Smooth muscle cell (in vitro differentiated cells): ENCODE results near the gene HAUS7. TPM values are rescaled to one million over a fixed set of nuclear protein-coding genes. Genes with fewer than 3 reads are reported as not detected.

ENCODE experiments used
- DNase-seq: peaks from one replicate; lab custom pipeline; 2025; ENCODE audit not compliant: unreplicated experiment; lab: John Stamatoyannopoulos, UW
- H2AFZ ChIP-seq: fragments of 200-600 bp; sonication (generic); 2 replicates; pipeline ENCODE4 v1.6.0; 2016; ENCODE audit warnings: antibody characterized with exemption, low read depth, mild to moderate bottlenecking
- H3F3A ChIP-seq: fragments of 200-600 bp; sonication (generic); 2 replicates; pipeline ENCODE4 v1.6.0; 2017; ENCODE audit warnings: antibody characterized with exemption, low read depth
- H3K27ac ChIP-seq: fragments of 200-600 bp; sonication (generic); 2 replicates; pipeline ENCODE4 v1.5.1; 2016; ENCODE audit warnings: low read depth, mild to moderate bottlenecking
- H3K27me3 ChIP-seq: fragments of 200-600 bp; sonication (generic); 2 replicates; pipeline ENCODE4 v1.6.1; 2016; ENCODE audit warnings: low read depth, mild to moderate bottlenecking
- H3K36me3 ChIP-seq: fragments of 200-600 bp; sonication (generic); 2 replicates; pipeline ENCODE4 v1.5.1; 2016; ENCODE audit warnings: low read depth
- H3K4me1 ChIP-seq: fragments of 200-600 bp; sonication (generic); 2 replicates; pipeline ENCODE4 v1.5.1; 2016; ENCODE audit warnings: low read depth
- H3K4me2 ChIP-seq: fragments of 200-600 bp; sonication (generic); 2 replicates; pipeline ENCODE4 v1.6.0; 2016; ENCODE audit warnings: mild to moderate bottlenecking
- H3K4me3 ChIP-seq: fragments of 200-600 bp; sonication (generic); 2 replicates; pipeline ENCODE4 v1.5.1; 2016; ENCODE audit warnings: mild to moderate bottlenecking
- H3K79me2 ChIP-seq: fragments of 200-600 bp; sonication (generic); 2 replicates; pipeline ENCODE4 v1.6.0; 2016; ENCODE audit warnings: low read depth, mild to moderate bottlenecking
- H3K9ac ChIP-seq: fragments of 200-600 bp; sonication (generic); 2 replicates; pipeline ENCODE4 v1.6.0; 2016; ENCODE audit warnings: low read depth
- H3K9me3 ChIP-seq: fragments of 200-600 bp; sonication (generic); replicated peaks from 2 replicates; pipeline ENCODE4 v1.5.1; 2016; ENCODE audit warnings: low read depth
- H4K20me1 ChIP-seq: fragments of 200-600 bp; sonication (generic); 2 replicates; pipeline ENCODE4 v1.6.0; 2016; ENCODE audit warnings: low read depth
- WGBS: methylation state at CpG from one replicate; pipeline ENCODE4 v1.1.7; 2016; ENCODE audit warnings: low lambda C conversion rate; 5-methylcytosine and 5-hydroxymethylcytosine counted together
- polyA plus RNA-seq: library from polyadenylated mRNA; unstranded; fragments of >200 nt; fragmentation: Nextera tagmentation; extraction: Ambion mirVana; gene quantifications from 2 replicates; pipeline ENCODE4 v1.2.1, GENCODE V29; 2016
- total RNA-seq: library from RNA; depleted of rRNA; stranded (reverse); fragments of >200 nt; gene quantifications from 2 replicates; pipeline ENCODE4 v1.2.3, GENCODE V29; 2014
- TF ChIP-seq, protein P1 (sequence below): fragments of 200-600 bp; sonication (generic); IDR thresholded peaks from 2 replicates; pipeline ENCODE4 v1.5.1; 2017; ENCODE audit warnings: borderline replicate concordance, mild to moderate bottlenecking, antibody characterized with exemption; ENCODE audit not compliant: insufficient read depth, poor library complexity, severe bottlenecking

The HAUS7 gene
- total and polyA plus RNA-seq, 2 experiments from 2014 or later: 18.5 to 27.4 TPM

DNA sequence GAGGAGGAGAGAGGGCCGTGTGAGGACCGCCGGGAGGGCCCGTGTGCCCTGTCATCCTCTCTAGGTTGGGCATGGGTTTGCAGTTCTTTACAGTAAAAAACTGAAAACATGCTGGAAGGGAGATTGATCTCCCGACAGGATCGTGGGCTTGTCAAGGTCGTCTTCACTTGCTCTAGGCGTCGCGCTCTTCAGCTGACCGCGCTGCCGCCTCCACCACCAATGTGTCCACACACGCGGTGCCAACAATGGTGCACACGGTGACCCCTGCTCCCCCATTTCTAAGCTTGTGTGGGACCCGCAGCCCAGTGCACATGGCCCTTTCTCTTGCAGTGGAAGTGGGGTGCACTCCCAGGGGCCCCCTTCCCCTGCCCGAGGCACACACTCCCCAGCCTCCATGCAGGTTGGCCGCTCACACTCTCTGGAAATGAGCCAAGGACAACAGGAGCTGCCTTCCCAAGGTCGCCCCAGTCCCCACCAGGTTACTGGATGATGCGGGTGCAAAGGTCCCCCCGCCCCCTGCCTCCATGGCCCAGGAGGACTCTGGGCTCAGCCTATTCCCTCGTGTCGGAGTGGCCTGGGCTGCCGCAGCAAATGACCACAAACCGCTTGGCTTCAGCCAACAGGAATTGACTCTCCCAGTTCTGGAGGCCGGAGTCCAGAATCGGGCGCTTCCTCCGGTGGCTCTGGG lies 60.8 kb downstream of the HAUS7 start:
- TF ChIP-seq, protein P1, sequence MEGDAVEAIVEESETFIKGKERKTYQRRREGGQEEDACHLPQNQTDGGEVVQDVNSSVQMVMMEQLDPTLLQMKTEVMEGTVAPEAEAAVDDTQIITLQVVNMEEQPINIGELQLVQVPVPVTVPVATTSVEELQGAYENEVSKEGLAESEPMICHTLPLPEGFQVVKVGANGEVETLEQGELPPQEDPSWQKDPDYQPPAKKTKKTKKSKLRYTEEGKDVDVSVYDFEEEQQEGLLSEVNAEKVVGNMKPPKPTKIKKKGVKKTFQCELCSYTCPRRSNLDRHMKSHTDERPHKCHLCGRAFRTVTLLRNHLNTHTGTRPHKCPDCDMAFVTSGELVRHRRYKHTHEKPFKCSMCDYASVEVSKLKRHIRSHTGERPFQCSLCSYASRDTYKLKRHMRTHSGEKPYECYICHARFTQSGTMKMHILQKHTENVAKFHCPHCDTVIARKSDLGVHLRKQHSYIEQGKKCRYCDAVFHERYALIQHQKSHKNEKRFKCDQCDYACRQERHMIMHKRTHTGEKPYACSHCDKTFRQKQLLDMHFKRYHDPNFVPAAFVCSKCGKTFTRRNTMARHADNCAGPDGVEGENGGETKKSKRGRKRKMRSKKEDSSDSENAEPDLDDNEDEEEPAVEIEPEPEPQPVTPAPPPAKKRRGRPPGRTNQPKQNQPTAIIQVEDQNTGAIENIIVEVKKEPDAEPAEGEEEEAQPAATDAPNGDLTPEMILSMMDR: no peak
- no peaks in the 10 kb centered on the region for H3F3A ChIP-seq
- 92% methylated on average over 30 of the region's 30 CpGs for WGBS
- H3K9ac ChIP-seq: no peak overlapping the region
- H2AFZ ChIP-seq: no peak overlapping the region
- no peaks in the 10 kb centered on the region for H3K4me1 ChIP-seq
- no peaks in the 10 kb centered on the region for H4K20me1 ChIP-seq
- no peak overlapping the region for H3K4me3 ChIP-seq
- DNase-seq: no peak
- H3K36me3 ChIP-seq: no peaks in the 10 kb centered on the region
- no peak overlapping the region for H3K4me2 ChIP-seq
- no peaks in the 10 kb centered on the region for H3K9me3 ChIP-seq
- no peaks in the 10 kb centered on the region for H3K27me3 ChIP-seq
- no peaks in the 10 kb centered on the region for H3K79me2 ChIP-seq
- no peak overlapping the region for H3K27ac ChIP-seq

DNA sequence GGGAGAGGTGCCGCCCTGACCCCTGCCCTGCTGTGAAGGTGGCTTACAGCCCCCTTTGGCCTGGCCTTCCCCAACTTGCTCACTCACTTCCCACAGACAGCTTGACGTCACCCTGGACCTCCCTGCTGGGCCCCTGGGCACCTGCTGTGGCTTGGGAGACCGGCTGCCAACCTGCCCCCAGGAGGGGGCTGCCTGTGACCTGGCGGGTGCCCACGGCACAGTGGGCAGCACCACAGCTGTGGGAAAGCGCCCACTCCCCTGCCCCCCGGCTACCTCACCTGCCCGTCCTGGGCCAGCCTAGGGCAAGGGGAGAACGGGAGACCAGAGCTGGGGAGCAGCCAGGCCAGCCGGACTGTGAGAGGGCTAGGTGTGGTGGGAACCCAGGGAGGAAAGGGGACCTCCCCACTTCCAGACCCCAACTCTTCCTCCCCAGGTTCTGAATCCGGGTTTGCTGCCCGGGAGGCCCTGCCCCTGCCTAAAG lies 61.5 kb downstream of the HAUS7 start:
- H2AFZ ChIP-seq: no peak overlapping the region
- no peaks in the 10 kb centered on the region for H3K4me1 ChIP-seq
- DNase-seq: no peak
- no peak overlapping the region for H3K4me2 ChIP-seq
- no peaks in the 10 kb centered on the region for H3K9me3 ChIP-seq
- 89% methylated on average over 12 of the region's 12 CpGs for WGBS
- H3F3A ChIP-seq: no peaks in the 10 kb centered on the region
- no peaks in the 10 kb centered on the region for H3K36me3 ChIP-seq
- no peaks in the 10 kb centered on the region for H3K27me3 ChIP-seq
- no peak overlapping the region for H3K9ac ChIP-seq
- TF ChIP-seq, protein P1: no peak
- no peaks in the 10 kb centered on the region for H4K20me1 ChIP-seq
- H3K27ac ChIP-seq: no peak overlapping the region
- H3K79me2 ChIP-seq: no peaks in the 10 kb centered on the region
- H3K4me3 ChIP-seq: no peak overlapping the region

DNA sequence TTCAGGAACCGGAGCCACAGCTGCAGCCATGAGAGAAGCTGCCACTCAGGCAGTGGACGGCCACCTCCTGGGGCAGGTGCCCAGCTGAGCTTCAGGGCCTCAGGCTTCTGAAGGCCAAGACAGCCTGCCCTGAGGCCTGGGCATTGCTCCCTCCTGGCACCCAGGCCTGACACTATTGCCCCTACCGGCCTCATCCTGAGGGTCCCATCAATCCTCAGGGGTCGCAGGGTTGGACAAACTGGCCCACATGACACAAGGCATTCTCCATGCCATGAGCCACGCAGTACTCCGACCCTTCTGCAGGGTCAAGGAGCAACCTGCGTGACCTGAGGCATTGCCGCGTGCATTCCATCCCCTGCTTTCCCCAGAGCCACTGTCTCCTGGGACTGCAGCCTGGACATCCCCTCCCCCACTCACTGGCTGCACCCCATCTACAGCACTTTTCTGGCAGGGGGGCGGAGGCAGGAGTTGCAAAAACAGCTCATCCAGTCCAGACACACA lies 62.1 kb downstream of the HAUS7 start:
- Histone ChIP-seq H3K9me3 (no peaks in the 10 kb centered on the region), H3K27ac (no peak overlapping the region), H3K4me3 (no peak overlapping the region), H3K9ac (no peak overlapping the region), H3K4me1 (no peaks in the 10 kb centered on the region), H4K20me1 (no peaks in the 10 kb centered on the region), H3F3A (no peaks in the 10 kb centered on the region), H3K4me2 (no peak overlapping the region), H3K79me2 (no peaks in the 10 kb centered on the region), H3K36me3 (no peaks in the 10 kb centered on the region), H3K27me3 (no peaks in the 10 kb centered on the region), H2AFZ (no peak overlapping the region)
- WGBS: 82% methylated on average over 10 of the region's 10 CpGs
- DNase-seq: no peak
- TF ChIP-seq, protein P1: no peak

DNA sequence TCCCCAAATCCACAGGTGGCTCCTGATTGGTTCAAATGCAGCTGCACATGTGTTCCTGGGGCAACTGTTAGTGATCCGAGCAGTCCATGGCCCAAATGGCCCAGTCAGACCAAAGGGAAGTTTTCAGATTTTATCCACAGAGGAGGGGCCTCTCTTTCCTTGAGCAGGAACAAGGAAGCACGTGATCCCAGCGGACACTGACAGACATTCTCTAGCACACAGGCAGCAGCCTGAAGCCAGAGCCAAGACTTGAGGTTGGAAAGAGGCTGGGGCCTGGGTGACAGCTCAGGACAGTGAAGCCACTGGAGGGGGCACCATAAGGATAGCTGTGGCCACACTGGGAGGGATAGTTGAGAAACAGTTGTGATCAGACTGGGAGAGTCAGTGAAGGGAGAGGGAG lies 62.6 kb downstream of the HAUS7 start:
- Histone ChIP-seq H4K20me1 (no peaks in the 10 kb centered on the region), H3K4me2 (no peak overlapping the region), H3F3A (no peaks in the 10 kb centered on the region), H3K27ac (no peak overlapping the region), H3K4me3 (no peak overlapping the region), H3K79me2 (no peaks in the 10 kb centered on the region), H3K27me3 (no peaks in the 10 kb centered on the region), H3K36me3 (no peaks in the 10 kb centered on the region), H3K4me1 (no peaks in the 10 kb centered on the region), H2AFZ (no peak overlapping the region), H3K9ac (no peak overlapping the region), H3K9me3 (no peaks in the 10 kb centered on the region)
- TF ChIP-seq, protein P1: no peak
- DNase-seq: no peak
- WGBS: 66% methylated on average over 3 of the region's 3 CpGs
